ES-I3 (cell line): ENCODE data around the gene GPR63.

ENCODE experiments used
- H3K36me3 ChIP-seq: 2 replicates; pipeline ENCODE4 v1.6.1; 2013; ENCODE audit warnings: mild to moderate bottlenecking, low read length, control low read depth, moderate library complexity; ENCODE audit not compliant: insufficient read depth
- H3K4me1 ChIP-seq: 2 replicates; pipeline ENCODE4 v1.6.1; 2013; ENCODE audit warnings: mild to moderate bottlenecking, control low read depth, low read length; ENCODE audit not compliant: insufficient read depth
- H3K9ac ChIP-seq: 2 replicates; pipeline ENCODE4 v1.6.1; 2013; ENCODE audit warnings: low read depth, mild to moderate bottlenecking, low read length, moderate library complexity
- H3K9me3 ChIP-seq: 2 replicates; pipeline ENCODE4 v1.6.1; 2013; ENCODE audit warnings: mild to moderate bottlenecking, low read length, moderate library complexity; ENCODE audit not compliant: control insufficient read depth, insufficient read depth

Gene GPR63

GRCh38 chr6:96760153-96760687 is 77.1 kb downstream of the GPR63 start:
- Histone ChIP-seq H3K4me1 (no peaks in the 10 kb centered on the region), H3K36me3 (no peaks in the 10 kb centered on the region), H3K9me3 (no peaks in the 10 kb centered on the region), H3K9ac (no peak overlapping the region)

GRCh38 chr6:96755096-96755495 is 82.2 kb downstream of the GPR63 start:
- Histone ChIP-seq H3K36me3 (no peaks in the 10 kb centered on the region), H3K4me1 (no peaks in the 10 kb centered on the region), H3K9ac (no peak overlapping the region), H3K9me3 (no peaks in the 10 kb centered on the region)

- Histone ChIP-seq H3K9me3 (no peaks in the 10 kb centered on the region), H3K9ac (no peak overlapping the region)
Observed at GRCh38 chr6:96749891-96750290, 87.4 kb downstream of the GPR63 start.

More at GRCh38 chr6:96749891-96750290, 87.4 kb downstream of the GPR63 start:
- H3K4me1 ChIP-seq, result no peaks in the 10 kb centered on the region
- no peaks in the 10 kb centered on the region for H3K36me3 ChIP-seq
